Right renal cortex interstitium (tissue), 3 donors: ENCODE data around the gene NKAPD1. TPM values are rescaled to one million over a fixed set of nuclear protein-coding genes. Genes with fewer than 3 reads are reported as not detected.

Source experiments
- DNase-seq, 3 donors: peaks; one replicate each; pipeline ENCODE4 v3.0.0-alpha.2; 2013; ENCODE audit warnings: low read depth in 3 of 3, low spot score in 2 of 3
- polyA plus RNA-seq, 3 donors: library from polyadenylated mRNA; unstranded; fragments of 120-200 nt; gene quantifications; one replicate each; pipeline ENCODE4 v1.2.1, GENCODE V29; 2013; ENCODE audit not compliant: insufficient read length in 3 of 3

The NKAPD1 gene
- polyA plus RNA-seq, 3 donors, result 59.2 to 69.5 (median 60.9) TPM

DNA sequence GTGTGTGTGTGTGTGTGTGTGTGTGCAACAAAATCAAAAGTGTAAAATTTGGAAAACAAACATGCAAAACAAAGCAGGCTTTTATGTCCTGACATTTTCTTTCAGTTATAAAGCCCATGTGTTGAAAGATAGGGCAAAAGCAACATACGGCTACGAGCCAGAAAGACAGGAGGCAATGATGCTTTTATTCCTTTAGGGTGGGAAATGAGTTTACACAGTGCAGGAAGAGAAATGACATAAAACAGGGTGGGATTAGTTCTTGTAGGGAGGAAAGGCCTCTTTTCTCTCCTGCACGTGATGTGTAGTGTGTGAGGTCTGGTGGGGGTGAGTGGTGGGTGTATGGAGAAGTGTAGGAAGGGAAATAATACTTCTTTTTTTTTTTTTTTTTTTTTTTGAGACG is 60.4 kb downstream of the NKAPD1 start:
- no peak for DNase-seq

Other genes with a start within 250 kb of the NKAPD1 start
- gene ALG9, start 202.7 kb upstream of the NKAPD1 start, polyA plus RNA-seq, result 10 to 100 TPM; 40.8 to 41.7 (median 41.2) TPM
- 1 to 10 TPM; 5.8 to 6.0 (median 6.0) TPM for gene FDXACB1, start 195.1 kb upstream of the NKAPD1 start, polyA plus RNA-seq
- 10 to 100 TPM; 57.4 to 59.3 (median 59.0) TPM for gene CFAP68, start 194.8 kb upstream of the NKAPD1 start, polyA plus RNA-seq
- gene CRYAB, start 162.5 kb upstream of the NKAPD1 start, polyA plus RNA-seq, result 10 to 100 TPM; 52.8 to 63.8 (median 58.6) TPM
- 1 to 10 TPM; 1.2 to 1.6 (median 1.2) TPM for gene HSPB2, start 161.6 kb upstream of the NKAPD1 start, polyA plus RNA-seq
- 10 to 100 TPM; 12.4 to 13.7 (median 12.8) TPM for gene C11orf52, start 155.4 kb upstream of the NKAPD1 start, polyA plus RNA-seq
- gene DIXDC1, start 137.0 kb upstream of the NKAPD1 start, polyA plus RNA-seq, result 10 to 100 TPM; 18.8 to 22.2 (median 21.1) TPM
- 10 to 100 TPM; 51.7 to 57.5 (median 52.8) TPM for gene DLAT, start 48.9 kb upstream of the NKAPD1 start, polyA plus RNA-seq
- gene PIH1D2, start 282 bp upstream of the NKAPD1 start, polyA plus RNA-seq, result 10 to 100 TPM in 2 of 3 donors, 1 to 10 TPM in 1; 9.7 to 11.8 (median 10.8) TPM
- gene TIMM8B, start 12.5 kb downstream of the NKAPD1 start, polyA plus RNA-seq, result 10 to 100 TPM; 73.5 to 88.0 (median 83.7) TPM
- gene SDHD, start 12.6 kb downstream of the NKAPD1 start, polyA plus RNA-seq, result 100 to 1,000 TPM; 195 to 225 (median 199) TPM
- 1 to 10 TPM; 6.2 to 9.5 (median 9.3) TPM for gene IL18, start 89.8 kb downstream of the NKAPD1 start, polyA plus RNA-seq
- under 1 TPM in 1 of 3 donors, not detected in 2; 0.11 TPM for gene TEX12, start 93.1 kb downstream of the NKAPD1 start, polyA plus RNA-seq
- gene BCO2, start 101.2 kb downstream of the NKAPD1 start, polyA plus RNA-seq, result 1 to 10 TPM; 2.5 to 3.1 (median 2.6) TPM
- 10 to 100 TPM; 44.6 to 50.9 (median 48.1) TPM for gene PTS, start 152.1 kb downstream of the NKAPD1 start, polyA plus RNA-seq
- gene PLET1, start 186.6 kb downstream of the NKAPD1 start, polyA plus RNA-seq, result not detected